Body of pancreas (tissue), 4 donors: ENCODE measurements around the gene TTLL10. TPM values are rescaled to one million over a fixed set of nuclear protein-coding genes. Genes with fewer than 3 reads are reported as not detected.
"Not testable (repeated sequence)": the region's sequence is repeated elsewhere in the genome, so short reads cannot be mapped to it uniquely, and the experiment has no call there.

ENCODE experiments used
- ATAC-seq: fragments of 150-250 bp; one replicate; pipeline ENCODE4 v1.9.1; 2016
- DNase-seq, 4 donors: peaks; one replicate each; pipeline ENCODE4 v3.0.0-alpha.2; 2019
- H3K27ac ChIP-seq, 4 donors: fragments of 200-600 bp; sonication (generic); 1 replicate in 3 of 4; 2 replicates in 1 of 4; pipeline versions ENCODE4 v1.5.1 to v1.6.1; 2016 to 2019; ENCODE audit warnings: mild to moderate bottlenecking in 1 of 4, mixed read lengths in 1 of 4, moderate library complexity in 1 of 4
- H3K27me3 ChIP-seq, 2 donors: fragments of 200-600 bp; sonication (generic); one replicate each; pipeline ENCODE4 v1.6.0; 2016; ENCODE audit warnings: mild to moderate bottlenecking in 1 of 2
- H3K36me3 ChIP-seq, 2 donors: fragments of 200-600 bp; sonication (generic); replicated peaks in 1 of 2; 2 replicates each; pipeline ENCODE4 v1.5.1; 2016; ENCODE audit warnings: low read depth in 2 of 2; ENCODE audit not compliant: insufficient read depth in 1 of 2
- H3K4me1 ChIP-seq: fragments of 200-600 bp; sonication (generic); one replicate; pipeline ENCODE4 v1.6.0; 2016
- H3K4me3 ChIP-seq, 2 donors: fragments of 200-600 bp; sonication (generic); 1 replicate in 1 of 2; 2 replicates in 1 of 2; pipeline ENCODE4 v1.5.1; 2016 to 2019
- H3K9me3 ChIP-seq, 3 donors: fragments of 200-600 bp; sonication (generic); 1 replicate in 2 of 3; 2 replicates in 1 of 3; pipeline ENCODE4 v1.5.1; 2016
- POLR2A ChIP-seq, 3 donors: fragments of 450-650 bp; IDR thresholded peaks; one replicate each; pipeline ENCODE4 v1.6.1; 2016; ENCODE audit warnings: antibody characterized with exemption in 3 of 3, mild to moderate bottlenecking in 2 of 3
- WGBS, 2 donors: methylation state at CpG; one replicate each; pipeline ENCODE4 v1.1.5; 2017; 5-methylcytosine and 5-hydroxymethylcytosine counted together
- intact Hi-C: fragments of 100-400 bp; cut with DNase I; formaldehyde crosslinking; loops from one replicate; pipeline ENCODE4 v1.15.1; 2023
- total RNA-seq, 2 donors: library from RNA; depleted of rRNA; stranded (reverse); fragments of >200 nt; gene quantifications; one replicate each; pipeline ENCODE4 v1.1.0, GENCODE V29; 2016
- TF ChIP-seq, protein P1 (sequence below), 7 experiments: fragments of 450-650 bp in 4 of 7; fragments of 200-600 bp in 3 of 7; sonication (generic) in 3 of 7; IDR thresholded peaks; one replicate each; pipeline ENCODE4 v1.5.1; 2016 to 2019; ENCODE audit warnings: antibody characterized with exemption in 7 of 7

The TTLL10 gene
- total RNA-seq, 2 donors from 2014 or later, result 0.66 to 0.78 TPM

DNA sequence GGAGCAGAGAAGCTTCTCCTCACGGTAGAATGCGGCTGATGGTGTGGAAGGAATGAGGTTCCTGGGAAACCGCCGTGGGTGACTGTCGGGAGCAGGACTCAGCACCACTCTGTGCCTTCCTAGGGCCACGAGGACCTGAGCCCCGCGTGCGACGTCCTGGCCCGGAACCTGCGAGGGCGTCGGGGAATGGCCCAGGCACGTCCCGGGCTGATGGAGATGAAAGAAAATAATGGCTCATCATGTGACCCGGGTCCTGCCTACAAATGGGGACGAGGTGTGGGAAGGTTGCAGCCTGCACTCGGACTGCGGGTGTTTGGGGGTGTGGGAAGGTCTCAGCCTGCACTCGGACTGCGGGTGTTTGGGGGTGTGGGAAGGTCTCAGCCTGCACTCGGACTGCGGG, 25.1 kb upstream of the TTLL10 start:
- H3K36me3 ChIP-seq, result no peaks in the 10 kb centered on the region
- H3K9me3 ChIP-seq, result no peaks in the 10 kb centered on the region
- no peaks in the 10 kb centered on the region for H3K4me1 ChIP-seq
- intact Hi-C loops, result no loop called here
- TF ChIP-seq, protein P1, sequence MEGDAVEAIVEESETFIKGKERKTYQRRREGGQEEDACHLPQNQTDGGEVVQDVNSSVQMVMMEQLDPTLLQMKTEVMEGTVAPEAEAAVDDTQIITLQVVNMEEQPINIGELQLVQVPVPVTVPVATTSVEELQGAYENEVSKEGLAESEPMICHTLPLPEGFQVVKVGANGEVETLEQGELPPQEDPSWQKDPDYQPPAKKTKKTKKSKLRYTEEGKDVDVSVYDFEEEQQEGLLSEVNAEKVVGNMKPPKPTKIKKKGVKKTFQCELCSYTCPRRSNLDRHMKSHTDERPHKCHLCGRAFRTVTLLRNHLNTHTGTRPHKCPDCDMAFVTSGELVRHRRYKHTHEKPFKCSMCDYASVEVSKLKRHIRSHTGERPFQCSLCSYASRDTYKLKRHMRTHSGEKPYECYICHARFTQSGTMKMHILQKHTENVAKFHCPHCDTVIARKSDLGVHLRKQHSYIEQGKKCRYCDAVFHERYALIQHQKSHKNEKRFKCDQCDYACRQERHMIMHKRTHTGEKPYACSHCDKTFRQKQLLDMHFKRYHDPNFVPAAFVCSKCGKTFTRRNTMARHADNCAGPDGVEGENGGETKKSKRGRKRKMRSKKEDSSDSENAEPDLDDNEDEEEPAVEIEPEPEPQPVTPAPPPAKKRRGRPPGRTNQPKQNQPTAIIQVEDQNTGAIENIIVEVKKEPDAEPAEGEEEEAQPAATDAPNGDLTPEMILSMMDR (IDR thresholded peaks at IDR 0.05), result no peak
- TF ChIP-seq POLR2A (IDR thresholded peaks at IDR 0.05), result no peak
- DNase-seq, result no peak
- WGBS, 2 donors, result 47 to 64% methylated on average over 13 to 24 of the region's 24 CpGs
- H3K27ac ChIP-seq, result no peak overlapping the region
- ATAC-seq, result no peak
- H3K4me3 ChIP-seq, result no peak overlapping the region
- no peaks in the 10 kb centered on the region for H3K27me3 ChIP-seq

DNA sequence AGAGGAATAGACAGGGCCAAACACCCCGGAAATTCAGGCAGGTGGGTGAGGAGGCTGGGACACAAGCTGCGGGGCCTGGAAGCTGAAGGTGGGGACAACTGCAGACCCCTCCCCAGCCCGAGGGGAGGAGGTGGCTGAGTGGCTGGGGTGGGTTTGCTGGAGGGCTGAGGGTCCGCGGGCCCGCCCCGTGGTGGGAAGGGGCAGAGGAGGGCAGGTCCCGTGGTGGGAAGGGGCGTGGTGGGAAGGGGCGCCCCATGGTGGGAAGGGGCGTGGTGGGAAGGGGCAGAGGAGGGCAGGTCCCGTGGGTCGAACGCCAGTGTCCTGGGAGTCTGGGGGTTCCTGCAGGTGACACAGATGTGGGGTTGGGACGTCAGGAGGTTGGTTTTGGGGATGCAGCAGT, 24.3 kb upstream of the TTLL10 start:
- H3K4me1 ChIP-seq, result no peaks in the 10 kb centered on the region
- DNase-seq (no peak), ATAC-seq (no peak)
- intact Hi-C loops, result no loop called here
- H3K27me3 ChIP-seq, result no peaks in the 10 kb centered on the region
- 74 to 76% methylated on average over 15 of the region's 15 CpGs for WGBS, 2 donors
- TF ChIP-seq POLR2A (IDR thresholded peaks at IDR 0.05), result no peak
- TF ChIP-seq, protein P1 (IDR thresholded peaks at IDR 0.05), result no peak
- H3K9me3 ChIP-seq, result no peaks in the 10 kb centered on the region
- H3K4me3 ChIP-seq, result no peak overlapping the region
- no peak overlapping the region for H3K27ac ChIP-seq
- H3K36me3 ChIP-seq, result no peaks in the 10 kb centered on the region

DNA sequence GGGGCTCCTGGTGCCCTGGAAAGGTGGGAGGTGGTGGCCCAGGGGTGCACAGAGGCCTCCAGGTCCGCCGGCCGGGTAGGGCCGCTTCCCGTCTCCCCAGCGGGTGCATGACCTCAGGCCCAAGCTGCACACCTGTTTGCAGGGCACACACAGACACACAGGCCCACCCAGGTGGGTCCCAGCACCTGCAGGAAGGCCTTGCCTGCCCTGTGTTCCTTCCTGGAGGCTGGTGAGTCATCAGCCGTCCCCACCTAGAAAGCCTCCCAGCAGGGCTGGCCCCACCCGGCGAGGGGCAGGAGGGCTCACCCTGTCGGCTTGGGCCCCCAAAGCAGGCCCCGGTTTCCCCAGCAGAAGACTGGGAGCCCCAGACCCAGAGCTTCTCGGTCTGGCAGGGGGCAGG, 23.6 kb upstream of the TTLL10 start:
- no peaks in the 10 kb centered on the region for H3K27me3 ChIP-seq
- H3K27ac ChIP-seq, result no peak overlapping the region
- no peak for TF ChIP-seq POLR2A (IDR thresholded peaks at IDR 0.05)
- TF ChIP-seq, protein P1 (IDR thresholded peaks at IDR 0.05), result no peak
- no peaks in the 10 kb centered on the region for H3K4me1 ChIP-seq
- no peak overlapping the region for H3K4me3 ChIP-seq
- H3K9me3 ChIP-seq, result no peaks in the 10 kb centered on the region
- 76% methylated on average over 12 of the region's 12 CpGs; no CpG with 5 or more reads in 1 of the 2 donors for WGBS, 2 donors
- ATAC-seq, result no peak
- intact Hi-C loops, result no loop called here
- no peaks in the 10 kb centered on the region for H3K36me3 ChIP-seq
- DNase-seq, result no peak

DNA sequence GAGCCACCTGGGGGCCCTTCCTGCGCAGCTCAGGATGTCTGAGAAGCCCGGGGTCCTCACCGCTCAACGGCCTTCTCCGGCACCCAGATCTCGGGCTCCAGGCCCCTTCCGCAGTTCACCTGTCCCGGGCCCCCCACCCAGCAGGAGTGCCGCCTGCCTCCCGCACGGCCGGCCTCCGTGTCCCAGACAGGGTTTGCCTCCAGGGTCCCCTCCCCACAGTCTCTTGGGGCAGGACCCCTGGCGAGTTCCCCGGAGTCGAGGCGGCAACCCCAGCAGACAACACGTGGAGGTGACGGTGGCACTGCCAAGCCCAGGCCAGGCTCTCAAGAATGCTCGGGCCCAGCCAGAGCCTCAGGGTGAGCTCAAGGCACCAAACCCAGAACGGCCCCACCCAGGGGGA, 22.4 kb upstream of the TTLL10 start:
- intact Hi-C loops, result no loop called here
- H3K27me3 ChIP-seq, result no peaks in the 10 kb centered on the region
- TF ChIP-seq POLR2A (IDR thresholded peaks at IDR 0.05), result no peak
- DNase-seq, result no peak
- 67 to 93% methylated on average over 1 to 20 of the region's 21 CpGs for WGBS, 2 donors
- no peak overlapping the region for H3K27ac ChIP-seq
- no peak overlapping the region for H3K4me3 ChIP-seq
- no peaks in the 10 kb centered on the region for H3K36me3 ChIP-seq
- H3K4me1 ChIP-seq, result no peaks in the 10 kb centered on the region
- no peak for ATAC-seq
- no peaks in the 10 kb centered on the region for H3K9me3 ChIP-seq

DNA sequence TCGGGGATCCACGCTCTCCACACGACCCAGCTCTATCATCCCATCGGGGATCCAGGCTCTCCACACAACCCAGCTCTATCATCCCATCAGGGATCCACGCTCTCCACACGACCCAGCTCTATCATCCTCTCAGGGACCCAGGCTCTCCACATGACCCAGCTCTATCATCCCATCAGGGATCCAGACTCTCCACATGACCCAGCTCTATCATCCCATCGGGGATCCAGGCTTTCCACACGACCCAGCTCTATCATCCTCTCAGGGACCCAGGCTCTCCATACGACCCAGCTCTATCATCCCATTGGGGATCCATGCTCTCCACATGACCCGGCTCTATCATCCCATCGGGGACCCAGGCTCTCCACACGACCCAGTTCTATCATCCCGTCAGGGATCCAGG, 21.2 kb upstream of the TTLL10 start:
- H3K27me3 ChIP-seq, DNase-seq, H3K36me3 ChIP-seq, H3K9me3 ChIP-seq, H3K27ac ChIP-seq, intact Hi-C loops, H3K4me1 ChIP-seq, H3K4me3 ChIP-seq, ATAC-seq: not testable (repeated sequence)
- 82 to 84% methylated on average over 13 of the region's 13 CpGs for WGBS, 2 donors

DNA sequence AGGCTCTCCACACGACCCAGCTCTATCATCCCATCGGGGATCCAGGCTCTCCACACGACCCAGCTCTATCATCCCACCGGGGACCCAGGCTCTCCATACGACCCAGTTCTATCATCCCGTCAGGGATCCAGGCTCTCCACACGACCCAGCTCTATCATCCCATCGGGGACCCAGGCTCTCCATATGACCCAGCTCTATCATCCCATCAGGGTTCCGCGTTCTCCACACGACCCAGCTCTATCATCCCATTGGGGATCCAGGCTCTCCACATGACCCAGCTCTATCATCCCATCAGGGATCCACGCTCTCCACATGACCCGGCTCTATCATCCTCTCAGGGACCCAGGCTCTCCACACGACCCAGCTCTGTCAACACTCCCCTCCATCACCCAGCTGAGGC, 20.5 kb upstream of the TTLL10 start:
- H3K27ac ChIP-seq, intact Hi-C loops, ATAC-seq, H3K4me3 ChIP-seq, DNase-seq, H3K36me3 ChIP-seq, H3K4me1 ChIP-seq, H3K27me3 ChIP-seq, H3K9me3 ChIP-seq: not testable (repeated sequence)
- 80 to 82% methylated on average over 14 of the region's 14 CpGs for WGBS, 2 donors
